HepG2 (cell line): ENCODE measurements around the gene ITGA2. TPM values are rescaled to one million over a fixed set of nuclear protein-coding genes. Genes with fewer than 3 reads are reported as not detected.

Experiments used
- KDM5A ChIP-seq: fragments of 200-600 bp; sonication (generic); IDR thresholded peaks from 2 replicates; pipeline ENCODE4 v1.7.0; 2018; ENCODE audit warnings: antibody characterized with exemption, mild to moderate bottlenecking, low read length, borderline replicate concordance
- MAZ ChIP-seq, 2 experiments: sonication (generic) in 1 of 2; formaldehyde crosslinking in 1 of 2; IDR thresholded peaks; 2 replicates each; pipeline versions ENCODE4 v1.5.0 to v1.6.1; 2012 to 2020; ENCODE audit warnings: low read depth in 2 of 2, mild to moderate bottlenecking in 2 of 2, borderline replicate concordance in 1 of 2, improper control_type of control experiment in 1 of 2, low read length in 1 of 2, missing genetic modification reagents in 1 of 2, moderate library complexity in 1 of 2
- NR2F6 ChIP-seq, 2 experiments: IDR thresholded peaks; 2 replicates each; pipeline ENCODE4 v1.6.1; 2016; ENCODE audit warnings: antibody characterized with exemption in 1 of 2, mild to moderate bottlenecking in 1 of 2
- STAT6 ChIP-seq: sonication (generic); formaldehyde crosslinking; IDR thresholded peaks from 2 replicates; pipeline ENCODE4 v1.4.0; 2020; ENCODE audit warnings: missing genetic modification reagents, mild to moderate bottlenecking, borderline replicate concordance
- ZNF251 ChIP-seq: sonication (generic); formaldehyde crosslinking; IDR thresholded peaks from 2 replicates; pipeline ENCODE4 v1.9.0; 2021; ENCODE audit warnings: mild to moderate bottlenecking, missing genetic modification reagents
- ZNF264 ChIP-seq: sonication (generic); formaldehyde crosslinking; IDR thresholded peaks from 2 replicates; pipeline ENCODE4 v1.4.0; 2020; ENCODE audit warnings: missing genetic modification reagents
- ZNF44 ChIP-seq: sonication (generic); formaldehyde crosslinking; IDR thresholded peaks from 2 replicates; pipeline ENCODE4 v1.5.1; 2020; ENCODE audit warnings: mild to moderate bottlenecking, missing genetic modification reagents
- ZNF510 ChIP-seq: sonication (generic); formaldehyde crosslinking; IDR thresholded peaks from 2 replicates; pipeline ENCODE4 v1.4.0; 2020; ENCODE audit warnings: low read depth, mild to moderate bottlenecking, missing genetic modification reagents
- ZNF776 ChIP-seq: sonication (generic); formaldehyde crosslinking; IDR thresholded peaks from 2 replicates; pipeline ENCODE4 v1.4.0; 2020; ENCODE audit warnings: mild to moderate bottlenecking, missing genetic modification reagents
- ZNF839 ChIP-seq: sonication (generic); formaldehyde crosslinking; IDR thresholded peaks from 2 replicates; pipeline ENCODE4 v1.4.0; 2020; ENCODE audit warnings: missing genetic modification reagents, mild to moderate bottlenecking, borderline replicate concordance
- polyA plus RNA-seq, 8 experiments: library from polyadenylated mRNA; depleted of rRNA in 3 of 8; stranded (reverse) in 7 of 8; unstranded in 1 of 8; fragments of >200 nt; fragmentation: Illumina TruSeq in 4 of 8; extraction: Trizol in 4 of 8; gene quantifications; 2 replicates each; pipeline versions ENCODE4 v1.2.1 to v1.2.3, GENCODE V29; 2011 to 2016; ENCODE audit warnings: low read depth in 4 of 8, missing spikeins in 1 of 8, mixed read lengths in 1 of 8; ENCODE audit not compliant: insufficient read depth in 1 of 8
- total RNA-seq, 5 experiments: library from RNA; depleted of rRNA; stranded (reverse); fragments of >200 nt; fragmentation: Illumina TruSeq; extraction: Trizol; gene quantifications; 2 replicates each; pipeline ENCODE4 v1.2.3, GENCODE V29; 2016; ENCODE audit warnings: low read depth in 1 of 5
- TF ChIP-seq, protein P1 (sequence below), 2 experiments: IDR thresholded peaks; 2 replicates each; pipeline ENCODE4 v1.6.1; 2011 to 2012; ENCODE audit warnings: low read length in 2 of 2, borderline replicate concordance in 1 of 2, low read depth in 1 of 2, mild to moderate bottlenecking in 1 of 2, moderate library complexity in 1 of 2
- TF ChIP-seq, protein P2 (sequence below): sonication (generic); formaldehyde crosslinking; IDR thresholded peaks from 2 replicates; pipeline ENCODE4 v1.4.0; 2020; ENCODE audit warnings: mild to moderate bottlenecking, missing genetic modification reagents

ITGA2 gene
- total and polyA plus RNA-seq, 2 of the 13 experiments (the other 11 are each of a cell fraction or from before 2014, with no cell fraction given): 15.8 to 58.3 TPM

- no peak for TF ChIP-seq ZNF510 (CRISPR knock-in tag)
- no peak for TF ChIP-seq ZNF44 (CRISPR knock-in tag)
- no peak for TF ChIP-seq ZNF251 (CRISPR knock-in tag)
- no peak for TF ChIP-seq KDM5A
- no peak for TF ChIP-seq ZNF264
- no peak for TF ChIP-seq ZNF839 (CRISPR knock-in tag)
- no peak for TF ChIP-seq MAZ (IDR thresholded peaks at IDR 0.05; ENCODE audit: borderline replicate concordance, low read depth, low read length)
- no peak for TF ChIP-seq MAZ (CRISPR knock-in tag; IDR thresholded peaks at IDR 0.05; ENCODE audit: low read depth)
- TF ChIP-seq, protein P1, sequence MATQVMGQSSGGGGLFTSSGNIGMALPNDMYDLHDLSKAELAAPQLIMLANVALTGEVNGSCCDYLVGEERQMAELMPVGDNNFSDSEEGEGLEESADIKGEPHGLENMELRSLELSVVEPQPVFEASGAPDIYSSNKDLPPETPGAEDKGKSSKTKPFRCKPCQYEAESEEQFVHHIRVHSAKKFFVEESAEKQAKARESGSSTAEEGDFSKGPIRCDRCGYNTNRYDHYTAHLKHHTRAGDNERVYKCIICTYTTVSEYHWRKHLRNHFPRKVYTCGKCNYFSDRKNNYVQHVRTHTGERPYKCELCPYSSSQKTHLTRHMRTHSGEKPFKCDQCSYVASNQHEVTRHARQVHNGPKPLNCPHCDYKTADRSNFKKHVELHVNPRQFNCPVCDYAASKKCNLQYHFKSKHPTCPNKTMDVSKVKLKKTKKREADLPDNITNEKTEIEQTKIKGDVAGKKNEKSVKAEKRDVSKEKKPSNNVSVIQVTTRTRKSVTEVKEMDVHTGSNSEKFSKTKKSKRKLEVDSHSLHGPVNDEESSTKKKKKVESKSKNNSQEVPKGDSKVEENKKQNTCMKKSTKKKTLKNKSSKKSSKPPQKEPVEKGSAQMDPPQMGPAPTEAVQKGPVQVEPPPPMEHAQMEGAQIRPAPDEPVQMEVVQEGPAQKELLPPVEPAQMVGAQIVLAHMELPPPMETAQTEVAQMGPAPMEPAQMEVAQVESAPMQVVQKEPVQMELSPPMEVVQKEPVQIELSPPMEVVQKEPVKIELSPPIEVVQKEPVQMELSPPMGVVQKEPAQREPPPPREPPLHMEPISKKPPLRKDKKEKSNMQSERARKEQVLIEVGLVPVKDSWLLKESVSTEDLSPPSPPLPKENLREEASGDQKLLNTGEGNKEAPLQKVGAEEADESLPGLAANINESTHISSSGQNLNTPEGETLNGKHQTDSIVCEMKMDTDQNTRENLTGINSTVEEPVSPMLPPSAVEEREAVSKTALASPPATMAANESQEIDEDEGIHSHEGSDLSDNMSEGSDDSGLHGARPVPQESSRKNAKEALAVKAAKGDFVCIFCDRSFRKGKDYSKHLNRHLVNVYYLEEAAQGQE (IDR thresholded peaks at IDR 0.05; ENCODE audit: borderline replicate concordance in 1 of 2, low read depth in 1 of 2, low read length in 2 of 2): no peak
- TF ChIP-seq, protein P2, sequence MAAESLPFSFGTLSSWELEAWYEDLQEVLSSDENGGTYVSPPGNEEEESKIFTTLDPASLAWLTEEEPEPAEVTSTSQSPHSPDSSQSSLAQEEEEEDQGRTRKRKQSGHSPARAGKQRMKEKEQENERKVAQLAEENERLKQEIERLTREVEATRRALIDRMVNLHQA: no peak
- no peak for TF ChIP-seq ZNF776
- no peak for TF ChIP-seq STAT6 (CRISPR knock-in tag)
- no peak for TF ChIP-seq NR2F6 (IDR thresholded peaks at IDR 0.05)
- TF ChIP-seq NR2F6 (CRISPR knock-in tag; IDR thresholded peaks at IDR 0.05): no peak
- TF ChIP-seq, all 625 proteins: peak for 0
These were observed 38.5 kb upstream of the ITGA2 start (continued) for GRCh38 chr5:52950686-52951085.
